Common myeloid progenitor, CD34-positive (primary cell): ENCODE measurements around the gene RCL1.

Experiments
- CTCF ChIA-PET: fragments of 350-600 bp; sonication (Branson Sonifier 250); formaldehyde crosslinking; loops from one replicate; lab custom pipeline; 2021; ENCODE audit warnings: antibody characterized with exemption; lab: Charles Lee
- POLR2A ChIA-PET: fragments of 350-600 bp; sonication (Branson Sonifier 250); formaldehyde crosslinking; loops from one replicate; lab custom pipeline; 2021; ENCODE audit warnings: antibody characterized with exemption; lab: Charles Lee
- DNase-seq, 3 donors: peaks; one replicate each; pipeline versions ENCODE4 v3.0.0 to v3.0.0-alpha.2; 2013
- H3K27ac ChIP-seq, 2 experiments: 1 replicate in 1 of 2; 2 replicates in 1 of 2; pipeline ENCODE4 v1.7.0; 2013; ENCODE audit warnings: inconsistent platforms in 2 of 2, low read length in 2 of 2, mild to moderate bottlenecking in 2 of 2, low read depth in 1 of 2, moderate library complexity in 1 of 2; ENCODE audit not compliant: severe bottlenecking in 2 of 2, insufficient read depth in 1 of 2, poor library complexity in 1 of 2
- H3K27me3 ChIP-seq, 5 experiments: replicated peaks in 2 of 5; 1 replicate in 3 of 5; 2 replicates in 2 of 5; pipeline versions ENCODE4 v1.6.1 to v1.7.0; 2013; ENCODE audit warnings: low read length in 4 of 5, mild to moderate bottlenecking in 2 of 5, moderate library complexity in 2 of 5, inconsistent platforms in 1 of 5; ENCODE audit not compliant: insufficient read depth in 5 of 5, control insufficient read depth in 4 of 5
- H3K36me3 ChIP-seq, 4 experiments: 1 replicate in 2 of 4; 2 replicates in 2 of 4; pipeline versions ENCODE4 v1.6.1 to v1.7.0; 2013; ENCODE audit warnings: low read length in 3 of 4, control low read depth in 1 of 4, mild to moderate bottlenecking in 1 of 4; ENCODE audit not compliant: control insufficient read depth in 4 of 4, insufficient read depth in 4 of 4
- H3K4me1 ChIP-seq, 4 experiments: 1 replicate in 3 of 4; 2 replicates in 1 of 4; pipeline versions ENCODE4 v1.6.1 to v1.7.1; 2013; ENCODE audit warnings: low read length in 3 of 4, mild to moderate bottlenecking in 3 of 4, control low read depth in 1 of 4, inconsistent platforms in 1 of 4, moderate library complexity in 1 of 4; ENCODE audit not compliant: control insufficient read depth in 4 of 4, insufficient read depth in 4 of 4; ENCODE audit errors: control extremely low read depth in 1 of 4
- H3K4me3 ChIP-seq, 7 experiments: 1 replicate in 4 of 7; 2 replicates in 3 of 7; pipeline versions ENCODE4 v1.5.1 to v1.7.0; 2013; ENCODE audit warnings: mild to moderate bottlenecking in 7 of 7, low read length in 6 of 7, moderate library complexity in 6 of 7, inconsistent platforms in 2 of 7, low read depth in 2 of 7, control low read depth in 1 of 7; ENCODE audit not compliant: insufficient read depth in 4 of 7, control insufficient read depth in 1 of 7; ENCODE audit errors: extremely low read depth in 1 of 7
- H3K9me3 ChIP-seq, 5 experiments: 1 replicate in 4 of 5; 2 replicates in 1 of 5; pipeline versions ENCODE4 v1.6.1 to v1.7.1; 2013; ENCODE audit warnings: low read length in 4 of 5, mild to moderate bottlenecking in 2 of 5, inconsistent platforms in 1 of 5, low read depth in 1 of 5, moderate library complexity in 1 of 5; ENCODE audit not compliant: control insufficient read depth in 4 of 5, insufficient read depth in 2 of 5; ENCODE audit errors: control extremely low read depth in 1 of 5
- WGBS: methylation state at CpG from one replicate; pipeline ENCODE4 v1.1.5; 2013; ENCODE audit not compliant: insufficient coverage; 5-methylcytosine and 5-hydroxymethylcytosine counted together

Gene RCL1

GRCh38 chr9:4860383-4860782 lies 67.6 kb downstream of the RCL1 start:
- no peak for DNase-seq
- CTCF ChIA-PET, result interaction anchor here (2.5 kb wide), 1 partner anchor 128 kb away, joined by 7 read pairs; no protein-coding TSS in a partner anchor

GRCh38 chr9:4861145-4861544 lies 68.4 kb downstream of the RCL1 start:
- Histone ChIP-seq H3K4me3 (no peak overlapping the region), H3K27ac (no peak overlapping the region), H3K9me3 (peaks cover 0 to 6% (median 0%) of the 10 kb centered on the region in 5 experiments), H3K36me3 (peaks cover 8 to 55% (median 52%) of the 10 kb centered on the region in 4 experiments), H3K27me3 (no peaks in the 10 kb centered on the region), H3K4me1 (peaks cover 0 to 5% (median 0%) of the 10 kb centered on the region in 4 experiments)
- no peak for DNase-seq
- POLR2A ChIA-PET, result no interaction called here
- CTCF ChIA-PET, result interaction anchor here (2.5 kb wide), 1 partner anchor 127 kb away, joined by 7 read pairs; no protein-coding TSS in a partner anchor
- WGBS, result 100% methylated on average over 2 of the region's 2 CpGs

More at GRCh38 chr9:4860383-4860782, 67.6 kb downstream of the RCL1 start:
- no peaks in the 10 kb centered on the region for H3K27me3 ChIP-seq
- peaks cover 0 to 5% (median 0%) of the 10 kb centered on the region in 4 experiments for H3K4me1 ChIP-seq
- H3K4me3 ChIP-seq, result no peak overlapping the region
- H3K36me3 ChIP-seq, result peaks cover 8 to 57% (median 54%) of the 10 kb centered on the region in 4 experiments
- POLR2A ChIA-PET, result no interaction called here
- H3K9me3 ChIP-seq, result peaks cover 0 to 6% (median 0%) of the 10 kb centered on the region in 5 experiments
- 100% methylated on average over 1 of the region's 2 CpGs for WGBS
- no peak overlapping the region for H3K27ac ChIP-seq

GRCh38 chr9:4861736-4862451 lies 69.2 kb downstream of the RCL1 start:
- peak overlapping the region in 1 of 2 experiments; percentile 36 for H3K27ac ChIP-seq
- H3K4me3 ChIP-seq, result no peak overlapping the region
- DNase-seq, result no peak
- peaks cover 0 to 6% (median 0%) of the 10 kb centered on the region in 5 experiments for H3K9me3 ChIP-seq
- ChIA-PET CTCF (interaction anchor here (2.5 kb wide), 1 partner anchor 126 kb away, joined by 7 read pairs; no protein-coding TSS in a partner anchor), POLR2A (no interaction called here)
- H3K4me1 ChIP-seq, result peaks cover 0 to 3% (median 0%) of the 10 kb centered on the region in 4 experiments
- no peaks in the 10 kb centered on the region for H3K27me3 ChIP-seq
- H3K36me3 ChIP-seq, result peaks cover 8 to 50% (median 46%) of the 10 kb centered on the region in 4 experiments
- WGBS, result 100% methylated on average over 4 of the region's 7 CpGs

GRCh38 chr9:4862506-4863250 lies 69.9 kb downstream of the RCL1 start:
- Histone ChIP-seq H3K9me3 (no peaks in the 10 kb centered on the region), H3K27me3 (no peaks in the 10 kb centered on the region), H3K4me1 (peaks cover 0 to 3% (median 0%) of the 10 kb centered on the region in 4 experiments), H3K4me3 (no peak overlapping the region), H3K36me3 (peaks cover 8 to 45% (median 40%) of the 10 kb centered on the region in 4 experiments), H3K27ac (peak overlapping the region in 1 of 2 experiments; percentile 36)
- peak in 1 of 3 donors; percentile 26 for DNase-seq
- 72% methylated on average over 3 of the region's 6 CpGs for WGBS
- ChIA-PET CTCF (interaction anchor here (1.2 to 1.5 kb wide), 2 partner anchors 9 to 103 kb away, joined by 3 to 4 read pairs; no protein-coding TSS in a partner anchor), POLR2A (no interaction called here)

- peaks cover 8 to 35% (median 29%) of the 10 kb centered on the region in 4 experiments for H3K36me3 ChIP-seq
- whole genome bisulfite sequencing, result 89% methylated on average over 11 of the region's 11 CpGs
- H3K4me1 ChIP-seq, result peaks cover 0 to 3% (median 0%) of the 10 kb centered on the region in 4 experiments
- no peak for DNase-seq
- ChIA-PET CTCF (interaction anchor here (1.6 kb wide), 1 partner anchor 15 kb away, joined by 4 read pairs; no protein-coding TSS in a partner anchor), POLR2A (no interaction called here)
- H3K4me3 ChIP-seq, result no peak overlapping the region
- H3K27ac ChIP-seq, result no peak overlapping the region
- no peaks in the 10 kb centered on the region for H3K27me3 ChIP-seq
- H3K9me3 ChIP-seq, result no peaks in the 10 kb centered on the region
Measured at GRCh38 chr9:4864234-4864661, 71.5 kb downstream of the RCL1 start.

GRCh38 chr9:4864698-4865097 lies 72.0 kb downstream of the RCL1 start:
- no peak overlapping the region for H3K27ac ChIP-seq
- H3K9me3 ChIP-seq, result no peaks in the 10 kb centered on the region
- POLR2A ChIA-PET, result no interaction called here
- DNase-seq, result no peak
- H3K4me1 ChIP-seq, result peaks cover 0 to 3% (median 0%) of the 10 kb centered on the region in 4 experiments
- H3K27me3 ChIP-seq, result no peaks in the 10 kb centered on the region
- H3K36me3 ChIP-seq, result peaks cover 8 to 31% (median 25%) of the 10 kb centered on the region in 4 experiments
- no peak overlapping the region for H3K4me3 ChIP-seq
- WGBS, result 94% methylated on average over 4 of the region's 6 CpGs
- CTCF ChIA-PET, result interaction anchor here (1.6 kb wide), 1 partner anchor 14 kb away, joined by 4 read pairs; no protein-coding TSS in a partner anchor
